ENCODE measurements around the gene VGLL3. TPM values are rescaled to one million over a fixed set of nuclear protein-coding genes. Genes with fewer than 3 reads are reported as not detected.

Gene VGLL3
- total and polyA plus RNA-seq, 2 donors from 2014 or later, result 0.30 to 4.2 TPM

DNA sequence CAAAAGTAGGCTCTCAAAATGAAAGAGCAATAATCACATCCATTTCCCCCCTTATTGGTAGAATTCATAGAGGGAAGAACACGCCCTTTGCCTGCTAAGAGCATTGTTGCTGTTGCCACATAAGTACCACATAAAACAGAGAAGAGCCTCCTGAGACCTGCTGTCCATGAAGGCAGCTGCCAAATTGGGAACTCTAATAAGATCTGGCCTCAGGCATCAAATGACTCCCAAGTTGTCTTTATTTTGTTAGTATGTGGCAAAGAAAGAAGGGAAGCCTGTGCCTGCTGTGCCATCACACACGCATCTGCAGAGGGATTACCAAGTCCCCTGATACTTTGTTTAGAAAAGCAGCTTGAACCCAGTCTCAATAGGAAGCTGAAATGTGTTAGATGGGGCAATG, 23.9 kb downstream of the VGLL3 start:
- intact Hi-C loops (cut with DNase I), result no loop called here
- Histone ChIP-seq H3K9ac (ENCODE audit: low read length in 3 of 3) (no peak overlapping the region), H3K9me3 (ENCODE audit: control insufficient read depth in 2 of 3, insufficient read depth in 1 of 3, low read length in 3 of 3) (no peaks in the 10 kb centered on the region), H3K36me3 (ENCODE audit: control insufficient read depth in 2 of 3, insufficient read depth in 3 of 3, low read length in 3 of 3) (no peaks in the 10 kb centered on the region), H3K4me3 (ENCODE audit: low read length in 3 of 3) (no peak overlapping the region), H3K27ac (ENCODE audit: low read depth in 2 of 2, low read length in 2 of 2) (no peak overlapping the region), H3K27me3 (ENCODE audit: control insufficient read depth, insufficient read depth, low read length) (no peaks in the 10 kb centered on the region), H3K4me1 (ENCODE audit: control insufficient read depth in 2 of 3, insufficient read depth in 2 of 3, low read depth in 1 of 3, low read length in 3 of 3) (no peaks in the 10 kb centered on the region)
- DNase-seq (no peak), FAIRE-seq (no peak)
- TF ChIP-seq, protein P1, sequence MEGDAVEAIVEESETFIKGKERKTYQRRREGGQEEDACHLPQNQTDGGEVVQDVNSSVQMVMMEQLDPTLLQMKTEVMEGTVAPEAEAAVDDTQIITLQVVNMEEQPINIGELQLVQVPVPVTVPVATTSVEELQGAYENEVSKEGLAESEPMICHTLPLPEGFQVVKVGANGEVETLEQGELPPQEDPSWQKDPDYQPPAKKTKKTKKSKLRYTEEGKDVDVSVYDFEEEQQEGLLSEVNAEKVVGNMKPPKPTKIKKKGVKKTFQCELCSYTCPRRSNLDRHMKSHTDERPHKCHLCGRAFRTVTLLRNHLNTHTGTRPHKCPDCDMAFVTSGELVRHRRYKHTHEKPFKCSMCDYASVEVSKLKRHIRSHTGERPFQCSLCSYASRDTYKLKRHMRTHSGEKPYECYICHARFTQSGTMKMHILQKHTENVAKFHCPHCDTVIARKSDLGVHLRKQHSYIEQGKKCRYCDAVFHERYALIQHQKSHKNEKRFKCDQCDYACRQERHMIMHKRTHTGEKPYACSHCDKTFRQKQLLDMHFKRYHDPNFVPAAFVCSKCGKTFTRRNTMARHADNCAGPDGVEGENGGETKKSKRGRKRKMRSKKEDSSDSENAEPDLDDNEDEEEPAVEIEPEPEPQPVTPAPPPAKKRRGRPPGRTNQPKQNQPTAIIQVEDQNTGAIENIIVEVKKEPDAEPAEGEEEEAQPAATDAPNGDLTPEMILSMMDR (IDR thresholded peaks at IDR 0.05; ENCODE audit: borderline replicate concordance, extremely low read depth, insufficient read depth), result no peak

DNA sequence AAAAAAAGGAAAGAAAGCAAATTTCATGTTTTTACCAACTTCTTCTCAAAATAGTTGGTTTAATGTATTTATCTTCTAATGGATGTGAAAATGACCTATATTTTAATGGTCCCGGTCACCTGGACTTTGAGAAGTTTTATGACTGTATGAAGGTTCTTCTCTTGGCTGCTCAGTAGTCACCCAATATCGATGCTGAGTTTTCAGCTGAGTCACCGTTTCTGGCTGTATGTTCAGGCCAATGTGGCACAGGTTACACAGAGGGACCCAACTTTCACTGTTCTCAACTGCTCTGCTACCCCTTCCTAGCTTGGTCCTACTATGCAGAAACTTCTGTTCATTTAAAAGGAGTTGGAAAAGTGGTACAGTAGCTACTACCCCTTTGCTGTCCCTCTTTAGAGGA, 25.8 kb downstream of the VGLL3 start:
- no peak for DNase-seq
- Histone ChIP-seq H3K36me3 (ENCODE audit: control insufficient read depth in 2 of 3, insufficient read depth in 3 of 3, low read length in 3 of 3) (no peaks in the 10 kb centered on the region), H3K9ac (ENCODE audit: low read length in 3 of 3) (no peak overlapping the region), H3K4me1 (ENCODE audit: control insufficient read depth in 2 of 3, insufficient read depth in 2 of 3, low read depth in 1 of 3, low read length in 3 of 3) (no peaks in the 10 kb centered on the region), H3K4me3 (ENCODE audit: low read length in 3 of 3) (no peak overlapping the region), H3K9me3 (ENCODE audit: control insufficient read depth in 2 of 3, insufficient read depth in 1 of 3, low read length in 3 of 3) (no peaks in the 10 kb centered on the region), H3K27ac (ENCODE audit: low read depth in 2 of 2, low read length in 2 of 2) (no peak overlapping the region), H3K27me3 (ENCODE audit: control insufficient read depth, insufficient read depth, low read length) (no peaks in the 10 kb centered on the region)
- TF ChIP-seq, protein P1 (IDR thresholded peaks at IDR 0.05; ENCODE audit: borderline replicate concordance, extremely low read depth, insufficient read depth), result no peak
- FAIRE-seq, result no peak
- intact Hi-C loops (cut with DNase I), result no loop called here

DNA sequence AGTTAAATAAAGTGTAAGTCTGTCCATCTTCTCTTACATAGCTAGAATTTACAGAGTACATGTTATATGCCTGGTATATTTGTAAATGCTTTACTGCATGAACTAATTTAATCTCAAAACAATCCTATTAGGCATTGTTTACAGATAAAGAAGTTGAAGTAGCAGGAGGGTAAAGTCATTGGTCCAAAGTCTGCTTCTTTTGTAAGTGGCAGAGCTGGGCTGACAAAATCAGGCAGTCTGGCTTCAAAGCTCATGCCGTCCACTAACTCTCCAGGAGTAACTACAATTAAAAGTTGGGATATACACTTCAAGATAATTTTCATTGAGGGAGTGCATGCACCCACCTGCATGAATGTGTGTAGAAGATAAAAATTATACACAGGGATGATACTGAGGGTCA, 27.3 kb downstream of the VGLL3 start:
- FAIRE-seq, result no peak

More for the DNA sequence above, 27.3 kb downstream of the VGLL3 start:
- no peaks in the 10 kb centered on the region for H3K27me3 ChIP-seq (ENCODE audit: control insufficient read depth, insufficient read depth, low read length)
- DNase-seq, result no peak
- no peaks in the 10 kb centered on the region for H3K36me3 ChIP-seq (ENCODE audit: control insufficient read depth in 2 of 3, insufficient read depth in 3 of 3, low read length in 3 of 3)
- intact Hi-C loops (cut with DNase I), result no loop called here
- H3K27ac ChIP-seq (ENCODE audit: low read depth in 2 of 2, low read length in 2 of 2), result no peak overlapping the region
- TF ChIP-seq, protein P1 (IDR thresholded peaks at IDR 0.05; ENCODE audit: borderline replicate concordance, extremely low read depth, insufficient read depth), result no peak
- H3K9ac ChIP-seq (ENCODE audit: low read length in 3 of 3), result no peak overlapping the region
- H3K4me1 ChIP-seq (ENCODE audit: control insufficient read depth in 2 of 3, insufficient read depth in 2 of 3, low read depth in 1 of 3, low read length in 3 of 3), result no peaks in the 10 kb centered on the region
- no peaks in the 10 kb centered on the region for H3K9me3 ChIP-seq (ENCODE audit: control insufficient read depth in 2 of 3, insufficient read depth in 1 of 3, low read length in 3 of 3)
- no peak overlapping the region for H3K4me3 ChIP-seq (ENCODE audit: low read length in 3 of 3)
